ENCODE measurements around the gene SLC38A2. TPM values are rescaled to one million over a fixed set of nuclear protein-coding genes. Genes with fewer than 3 reads are reported as not detected.
A peak's percentile ranks its signal among the peaks of the same experiment; 100 is the strongest.

SLC38A2 gene
- total RNA-seq, 1 donor from 2014 or later: 384 TPM

GRCh38 chr12:46406352-46407027, 33.9 kb upstream of the SLC38A2 start:
- intact Hi-C loops (cut with DNase I): no loop called here
- Histone ChIP-seq H3K27me3 (no peaks in the 10 kb centered on the region), H3K4me1 (peaks cover 0 to 60% of the 10 kb centered on the region in 2 donors), H3K9me3 (no peaks in the 10 kb centered on the region), H3K36me3 (no peaks in the 10 kb centered on the region), H3K4me3 (no peak overlapping the region), H3K27ac (peak overlapping the region; percentile 11 to 80)
- DNase-seq (ENCODE audit: low spot score in 2 of 2): no peak
- TF ChIP-seq, protein P1, sequence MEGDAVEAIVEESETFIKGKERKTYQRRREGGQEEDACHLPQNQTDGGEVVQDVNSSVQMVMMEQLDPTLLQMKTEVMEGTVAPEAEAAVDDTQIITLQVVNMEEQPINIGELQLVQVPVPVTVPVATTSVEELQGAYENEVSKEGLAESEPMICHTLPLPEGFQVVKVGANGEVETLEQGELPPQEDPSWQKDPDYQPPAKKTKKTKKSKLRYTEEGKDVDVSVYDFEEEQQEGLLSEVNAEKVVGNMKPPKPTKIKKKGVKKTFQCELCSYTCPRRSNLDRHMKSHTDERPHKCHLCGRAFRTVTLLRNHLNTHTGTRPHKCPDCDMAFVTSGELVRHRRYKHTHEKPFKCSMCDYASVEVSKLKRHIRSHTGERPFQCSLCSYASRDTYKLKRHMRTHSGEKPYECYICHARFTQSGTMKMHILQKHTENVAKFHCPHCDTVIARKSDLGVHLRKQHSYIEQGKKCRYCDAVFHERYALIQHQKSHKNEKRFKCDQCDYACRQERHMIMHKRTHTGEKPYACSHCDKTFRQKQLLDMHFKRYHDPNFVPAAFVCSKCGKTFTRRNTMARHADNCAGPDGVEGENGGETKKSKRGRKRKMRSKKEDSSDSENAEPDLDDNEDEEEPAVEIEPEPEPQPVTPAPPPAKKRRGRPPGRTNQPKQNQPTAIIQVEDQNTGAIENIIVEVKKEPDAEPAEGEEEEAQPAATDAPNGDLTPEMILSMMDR (IDR thresholded peaks at IDR 0.05): no peak

- Histone ChIP-seq H3K27ac (peak overlapping the region; percentile 80), H3K36me3 (no peaks in the 10 kb centered on the region), H3K27me3 (no peaks in the 10 kb centered on the region), H3K4me1 (peaks cover 0 to 58% of the 10 kb centered on the region in 2 donors), H3K4me3 (no peak overlapping the region), H3K9me3 (no peaks in the 10 kb centered on the region)
- TF ChIP-seq, protein P1 (IDR thresholded peaks at IDR 0.05): no peak
- DNase-seq (ENCODE audit: low spot score in 2 of 2): no peak
- intact Hi-C loops (cut with DNase I): loop anchor here (5.0 kb wide), 1 partner anchor 58 kb away; no protein-coding TSS in a partner anchor
Measured at GRCh38 chr12:46404733-46405132, 32.2 kb upstream of the SLC38A2 start.

DNA sequence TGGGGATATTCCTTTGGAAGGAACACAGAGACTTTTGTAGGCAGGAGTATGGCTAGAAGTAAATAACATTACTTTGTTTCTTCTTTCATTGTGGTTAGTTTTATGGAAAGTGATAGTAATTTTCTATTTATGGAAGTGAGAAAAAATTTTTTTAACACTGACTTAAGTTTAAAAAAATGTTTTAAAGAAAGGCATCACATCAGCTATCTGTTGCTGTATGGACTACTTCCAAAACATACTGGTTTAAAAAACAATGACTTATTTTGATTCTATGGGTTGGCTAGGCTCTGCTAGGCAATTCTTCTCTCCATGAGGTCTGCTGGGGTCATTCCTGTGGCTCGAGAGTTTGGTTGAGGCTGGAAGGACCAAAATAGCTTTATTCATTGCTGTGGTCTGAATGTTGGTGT, 31.7 kb upstream of the SLC38A2 start:
- intact Hi-C loops (cut with DNase I): loop anchor here (5.0 kb wide), 1 partner anchor 58 kb away; no protein-coding TSS in a partner anchor
- Histone ChIP-seq H3K36me3 (no peaks in the 10 kb centered on the region), H3K9me3 (no peaks in the 10 kb centered on the region), H3K27ac (peak overlapping the region; percentile 80), H3K27me3 (no peaks in the 10 kb centered on the region), H3K4me1 (peaks cover 0 to 53% of the 10 kb centered on the region in 2 donors), H3K4me3 (no peak overlapping the region)
- TF ChIP-seq, protein P1 (IDR thresholded peaks at IDR 0.05): no peak
- no peak for DNase-seq (ENCODE audit: low spot score in 2 of 2)

DNA sequence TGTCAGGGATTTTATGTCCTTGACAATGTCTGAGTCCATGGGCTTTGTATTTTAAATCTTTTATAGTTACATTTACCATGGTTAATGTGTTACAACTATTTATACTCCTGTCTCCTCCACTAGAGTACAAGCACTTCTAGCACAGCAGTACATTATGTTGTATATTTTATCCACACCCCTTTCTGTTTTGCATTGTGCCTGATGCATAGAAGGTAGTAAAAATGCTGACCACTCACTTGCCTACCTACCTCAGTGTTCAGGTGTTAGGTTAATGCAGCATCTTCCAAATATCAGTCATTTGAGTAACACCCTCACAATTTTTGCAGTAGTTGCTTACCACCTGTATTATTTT, 31.1 kb upstream of the SLC38A2 start:
- H3K9me3 ChIP-seq: no peaks in the 10 kb centered on the region
- no peak for DNase-seq (ENCODE audit: low spot score in 2 of 2)
- no peaks in the 10 kb centered on the region for H3K27me3 ChIP-seq
- peaks cover 0 to 48% of the 10 kb centered on the region in 2 donors for H3K4me1 ChIP-seq
- peak overlapping the region; percentile 80 for H3K27ac ChIP-seq
- TF ChIP-seq, protein P1 (IDR thresholded peaks at IDR 0.05): no peak
- no peaks in the 10 kb centered on the region for H3K36me3 ChIP-seq
- no peak overlapping the region for H3K4me3 ChIP-seq
- intact Hi-C loops (cut with DNase I): loop anchor here (5.0 kb wide), 1 partner anchor 59 kb away; no protein-coding TSS in a partner anchor

- no peaks in the 10 kb centered on the region for H3K27me3 ChIP-seq
- H3K4me3 ChIP-seq: no peak overlapping the region
- no peaks in the 10 kb centered on the region for H3K9me3 ChIP-seq
- H3K4me1 ChIP-seq: peaks cover 0 to 42% of the 10 kb centered on the region in 2 donors
- H3K27ac ChIP-seq: peak overlapping the region; percentile 80
- H3K36me3 ChIP-seq: no peaks in the 10 kb centered on the region
- intact Hi-C loops (cut with DNase I): loop anchor here (5.0 kb wide), 1 partner anchor 59 kb away; no protein-coding TSS in a partner anchor
- TF ChIP-seq, protein P1 (IDR thresholded peaks at IDR 0.05): no peak
- no peak for DNase-seq (ENCODE audit: low spot score in 2 of 2)
Measured at GRCh38 chr12:46402941-46403718, 30.6 kb upstream of the SLC38A2 start.
